Spleen (tissue), 11 donors: Measurements from ENCODE around the gene SLCO2B1. TPM values are rescaled to one million over a fixed set of nuclear protein-coding genes. Genes with fewer than 3 reads are reported as not detected.

Experiments
- DNase-seq: peaks from one replicate; pipeline ENCODE4 v3.0.0-alpha.2; 2020
- H3K27ac ChIP-seq, 8 donors: fragments of 200-600 bp; sonication (generic) in 7 of 8; 1 replicate in 4 of 8; 2 replicates in 4 of 8; pipeline versions ENCODE4 v1.5.0 to v1.8.0; 2016 to 2021; ENCODE audit warnings: inconsistent platforms in 4 of 8, mild to moderate bottlenecking in 4 of 8, moderate library complexity in 1 of 8
- H3K27me3 ChIP-seq, 7 donors: fragments of 200-600 bp; sonication (generic) in 6 of 7; replicated peaks in 1 of 7; 1 replicate in 4 of 7; 2 replicates in 3 of 7; pipeline versions ENCODE4 v1.5.0 to v1.8.0; 2016 to 2021; ENCODE audit warnings: inconsistent platforms in 3 of 7, mild to moderate bottlenecking in 1 of 7
- H3K36me3 ChIP-seq, 6 donors: fragments of 200-600 bp; sonication (generic) in 5 of 6; 1 replicate in 4 of 6; 2 replicates in 2 of 6; pipeline versions ENCODE4 v1.5.0 to v1.8.0; 2016 to 2021; ENCODE audit warnings: inconsistent platforms in 2 of 6
- H3K4me1 ChIP-seq, 6 donors: fragments of 200-600 bp; sonication (generic) in 5 of 6; 1 replicate in 3 of 6; 2 replicates in 3 of 6; pipeline versions ENCODE4 v1.5.0 to v1.8.0; 2016 to 2021; ENCODE audit warnings: inconsistent platforms in 3 of 6
- H3K4me3 ChIP-seq, 8 donors: fragments of 200-600 bp; sonication (generic) in 7 of 8; 1 replicate in 4 of 8; 2 replicates in 4 of 8; pipeline versions ENCODE4 v1.5.0 to v1.8.0; 2016 to 2021; ENCODE audit warnings: inconsistent platforms in 4 of 8, mild to moderate bottlenecking in 4 of 8, moderate library complexity in 2 of 8
- H3K9me3 ChIP-seq, 8 donors: fragments of 200-600 bp; sonication (generic) in 7 of 8; 1 replicate in 4 of 8; 2 replicates in 4 of 8; pipeline versions ENCODE4 v1.5.0 to v1.8.0; 2016 to 2021; ENCODE audit warnings: inconsistent platforms in 4 of 8
- POLR2A ChIP-seq, 3 donors: fragments of 450-650 bp; IDR thresholded peaks; one replicate each; pipeline ENCODE4 v1.5.1; 2017; ENCODE audit warnings: antibody characterized with exemption in 3 of 3, mild to moderate bottlenecking in 1 of 3
- POLR2AphosphoS5 ChIP-seq, 3 donors: sonication (generic); formaldehyde crosslinking; IDR thresholded peaks; one replicate each; pipeline ENCODE4 v1.5.1; 2017; ENCODE audit warnings: antibody characterized with exemption in 3 of 3
- WGBS, 5 donors: extraction: QIAGEN DNeasy Blood & Tissue Kit in 3 of 5; methylation state at CpG; one replicate each; pipeline versions ENCODE4 v1.1.5 to v1.1.7; 2013 to 2018; 5-methylcytosine and 5-hydroxymethylcytosine counted together
- intact Hi-C: fragments of 100-400 bp; cut with DNase I; formaldehyde crosslinking; loops from one replicate; pipeline ENCODE4 v1.15.0; 2023; ENCODE audit warnings: low total_unique reads
- polyA plus RNA-seq, 3 donors: library from polyadenylated mRNA; stranded (reverse); fragments of 200-250 nt; gene quantifications; one replicate each; pipeline ENCODE4 v1.2.1, GENCODE V29; 2013
- total RNA-seq, 7 donors: library from RNA; depleted of rRNA in 3 of 7; stranded (reverse); fragments of >200 nt in 3 of 7; fragmentation: NEBNext Ultra II Directional in 4 of 7; extraction: Animal tissue kit (Norgen Biotek cat#: 25700) in 4 of 7; gene quantifications; one replicate each; pipeline versions ENCODE4 v1.1.0 to v1.2.1, GENCODE V29; 2016 to 2021
- TF ChIP-seq, protein P1 (sequence below), 11 experiments: fragments of 200-600 bp in 7 of 11; fragments of 450-650 bp in 4 of 11; sonication (generic) in 4 of 11; IDR thresholded peaks in 8 of 11; conservative IDR thresholded peaks in 3 of 11; 1 replicate in 7 of 11; 2 replicates in 4 of 11; pipeline versions ENCODE4 v1.4.0 to v1.8.0; 2016 to 2021; ENCODE audit warnings: antibody characterized with exemption in 11 of 11, inconsistent platforms in 4 of 11, mild to moderate bottlenecking in 1 of 11
- donor health status: healthy with polysubstance abuse.
- donor health status: DM: no; HTN: no; CAD: no; lungs with moderate emphysema.
- donor health status: DM: no; HTN: no; CAD: no.
- donor health status: Bipolar disorder and iron deficiency.
- donor health status: healthy.
- donor health status: DM: no; HTN: no; CAD: no.
- donor health status: DM: yes; HTN: yes; CAD: no.

Gene SLCO2B1
- total and polyA plus RNA-seq, 10 donors: 10.2 to 307 (median 132) TPM

DNA sequence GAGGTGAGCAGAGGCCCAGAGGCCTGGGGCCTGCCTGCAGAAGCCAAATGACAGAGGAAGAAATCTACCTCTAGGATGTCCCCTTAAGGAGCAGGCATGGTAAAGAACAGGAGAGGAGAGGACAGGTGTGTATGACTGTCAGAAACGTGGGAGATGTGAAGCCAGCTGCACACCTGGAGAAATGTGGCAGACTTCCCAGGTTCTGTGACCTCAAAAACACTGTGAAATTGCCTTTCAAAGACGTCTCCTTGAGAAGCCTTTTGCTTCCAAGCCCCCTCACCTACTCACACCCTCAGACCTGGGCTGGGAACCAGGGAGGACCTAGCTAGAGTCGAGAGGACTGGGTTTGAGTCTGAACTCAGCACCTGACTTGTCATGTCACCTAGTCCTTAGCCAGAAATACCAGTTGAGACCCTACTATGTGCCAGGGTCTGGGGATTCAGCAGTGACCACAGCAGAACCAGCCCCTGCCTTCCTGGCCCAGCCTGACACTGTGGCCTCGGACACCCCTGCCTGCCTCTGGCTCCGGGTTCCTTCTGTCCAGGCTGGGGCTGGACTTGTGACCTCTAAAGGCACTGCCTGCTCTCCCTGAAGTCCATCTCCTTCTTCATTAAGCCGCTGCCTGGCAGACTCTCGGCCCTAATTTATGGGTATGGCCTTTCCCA is 95.2 kb downstream of the SLCO2B1 start:
- no peaks in the 10 kb centered on the region for H3K9me3 ChIP-seq
- no peak for TF ChIP-seq POLR2A (IDR thresholded peaks at IDR 0.05)
- TF ChIP-seq, protein P1, sequence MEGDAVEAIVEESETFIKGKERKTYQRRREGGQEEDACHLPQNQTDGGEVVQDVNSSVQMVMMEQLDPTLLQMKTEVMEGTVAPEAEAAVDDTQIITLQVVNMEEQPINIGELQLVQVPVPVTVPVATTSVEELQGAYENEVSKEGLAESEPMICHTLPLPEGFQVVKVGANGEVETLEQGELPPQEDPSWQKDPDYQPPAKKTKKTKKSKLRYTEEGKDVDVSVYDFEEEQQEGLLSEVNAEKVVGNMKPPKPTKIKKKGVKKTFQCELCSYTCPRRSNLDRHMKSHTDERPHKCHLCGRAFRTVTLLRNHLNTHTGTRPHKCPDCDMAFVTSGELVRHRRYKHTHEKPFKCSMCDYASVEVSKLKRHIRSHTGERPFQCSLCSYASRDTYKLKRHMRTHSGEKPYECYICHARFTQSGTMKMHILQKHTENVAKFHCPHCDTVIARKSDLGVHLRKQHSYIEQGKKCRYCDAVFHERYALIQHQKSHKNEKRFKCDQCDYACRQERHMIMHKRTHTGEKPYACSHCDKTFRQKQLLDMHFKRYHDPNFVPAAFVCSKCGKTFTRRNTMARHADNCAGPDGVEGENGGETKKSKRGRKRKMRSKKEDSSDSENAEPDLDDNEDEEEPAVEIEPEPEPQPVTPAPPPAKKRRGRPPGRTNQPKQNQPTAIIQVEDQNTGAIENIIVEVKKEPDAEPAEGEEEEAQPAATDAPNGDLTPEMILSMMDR (IDR thresholded peaks at IDR 0.05 in 8 of 11, conservative IDR thresholded peaks at IDR 0.05 in 3 of 11): no peak
- no peak for TF ChIP-seq POLR2AphosphoS5 (IDR thresholded peaks at IDR 0.05)
- DNase-seq: peak; percentile 46
- no peak overlapping the region for H3K27ac ChIP-seq
- H3K27me3 ChIP-seq: peaks cover 0 to 61% (median 25%) of the 10 kb centered on the region in 7 donors
- H3K36me3 ChIP-seq: no peaks in the 10 kb centered on the region
- intact Hi-C loops: loop anchor here (10.0 kb wide), 1 partner anchor 311 kb away; no protein-coding TSS in a partner anchor
- WGBS, 5 donors: 67 to 83% (median 73%) methylated on average over 7 of the region's 7 CpGs
- peaks cover 0 to 20% (median 12%) of the 10 kb centered on the region in 6 donors for H3K4me1 ChIP-seq
- H3K4me3 ChIP-seq: no peak overlapping the region

GRCh38 chr11:75246671-75247350 is 95.9 kb downstream of the SLCO2B1 start:
- peaks cover 0 to 54% (median 23%) of the 10 kb centered on the region in 7 donors for H3K27me3 ChIP-seq

DNA sequence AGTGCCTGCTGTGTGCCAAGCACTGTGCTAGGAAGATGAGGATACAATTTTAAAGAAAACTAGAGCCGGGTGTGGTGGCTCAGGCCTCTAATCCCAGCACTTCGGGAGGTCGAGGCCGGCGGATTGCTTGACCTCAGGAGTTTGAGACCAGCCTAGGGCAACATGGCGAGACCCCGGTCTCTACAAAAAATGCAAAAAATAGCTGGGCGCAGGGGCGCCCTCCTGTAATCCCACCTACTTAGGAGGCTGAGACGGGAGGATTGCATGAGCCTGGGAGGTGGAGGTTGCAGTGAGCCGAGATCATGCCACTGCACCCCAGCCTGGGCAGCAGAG is 98.0 kb downstream of the SLCO2B1 start:
- H3K4me1 ChIP-seq: peaks cover 0 to 10% (median 6%) of the 10 kb centered on the region in 6 donors
- intact Hi-C loops: loop anchor here (10.0 kb wide), 1 partner anchor 314 kb away; no protein-coding TSS in a partner anchor
- no peak overlapping the region for H3K27ac ChIP-seq
- peaks cover 0 to 12% (median 7%) of the 10 kb centered on the region in 8 donors for H3K9me3 ChIP-seq
- 37 to 43% (median 41%) methylated on average over 11 of the region's 11 CpGs for WGBS, 5 donors
- peaks cover 0 to 33% (median 5%) of the 10 kb centered on the region in 7 donors for H3K27me3 ChIP-seq
- no peak overlapping the region for H3K4me3 ChIP-seq
- no peak for TF ChIP-seq POLR2A (IDR thresholded peaks at IDR 0.05)
- TF ChIP-seq, protein P1 (IDR thresholded peaks at IDR 0.05 in 8 of 11, conservative IDR thresholded peaks at IDR 0.05 in 3 of 11): peak in 5 of 11 experiments; percentile 4 to 46 (median 24)
- DNase-seq: peak; percentile 72
- no peaks in the 10 kb centered on the region for H3K36me3 ChIP-seq

More at GRCh38 chr11:75246671-75247350, 95.9 kb downstream of the SLCO2B1 start:
- no peak for TF ChIP-seq POLR2AphosphoS5 (IDR thresholded peaks at IDR 0.05)
- TF ChIP-seq, protein P1 (IDR thresholded peaks at IDR 0.05 in 8 of 11, conservative IDR thresholded peaks at IDR 0.05 in 3 of 11): no peak
- TF ChIP-seq POLR2A (IDR thresholded peaks at IDR 0.05): no peak
- H3K36me3 ChIP-seq: no peaks in the 10 kb centered on the region
- H3K9me3 ChIP-seq: no peaks in the 10 kb centered on the region
- peaks cover 0 to 15% (median 11%) of the 10 kb centered on the region in 6 donors for H3K4me1 ChIP-seq
- peak; percentile 61 for DNase-seq
- WGBS, 5 donors: 73 to 88% (median 81%) methylated on average over 9 to 11 of the region's 11 CpGs
- H3K27ac ChIP-seq: no peak overlapping the region
- no peak overlapping the region for H3K4me3 ChIP-seq
- intact Hi-C loops: loop anchor here (10.0 kb wide), 1 partner anchor 312 kb away; no protein-coding TSS in a partner anchor

- intact Hi-C loops: loop anchor here (5.0 to 10.0 kb wide), 2 partner anchors 227 to 315 kb away; no protein-coding TSS in a partner anchor
- peaks cover 0 to 10% (median 6%) of the 10 kb centered on the region in 6 donors for H3K4me1 ChIP-seq
- peaks cover 0 to 25% (median 0%) of the 10 kb centered on the region in 7 donors for H3K27me3 ChIP-seq
- no peak for TF ChIP-seq POLR2A (IDR thresholded peaks at IDR 0.05)
- no peak for TF ChIP-seq POLR2AphosphoS5 (IDR thresholded peaks at IDR 0.05)
- TF ChIP-seq, protein P1 (IDR thresholded peaks at IDR 0.05 in 8 of 11, conservative IDR thresholded peaks at IDR 0.05 in 3 of 11): no peak
- no peak overlapping the region for H3K4me3 ChIP-seq
- no peaks in the 10 kb centered on the region for H3K36me3 ChIP-seq
- H3K9me3 ChIP-seq: peaks cover 0 to 12% (median 7%) of the 10 kb centered on the region in 8 donors
- 59 to 71% (median 67%) methylated on average over 3 of the region's 3 CpGs for WGBS, 5 donors
- peak; percentile 29 for DNase-seq
- H3K27ac ChIP-seq: no peak overlapping the region
Measured at GRCh38 chr11:75249704-75250103, 98.8 kb downstream of the SLCO2B1 start.
